Natural killer cell (primary cell): ENCODE results near the gene TNFRSF21. TPM values are rescaled to one million over a fixed set of nuclear protein-coding genes. Genes with fewer than 3 reads are reported as not detected.

ENCODE experiments used
- ATAC-seq, 3 donors: fragments of 150-1000 bp in 2 of 3; fragments of 200-7000 bp in 1 of 3; cut with Tn5 transposase; 1 replicate in 1 of 3; 2 replicates in 2 of 3; pipeline ENCODE4 v1.10.0; 2021; ENCODE audit warnings: mild to moderate bottlenecking in 2 of 3, moderate library complexity in 2 of 3
- DNase-seq, 2 donors: peaks; one replicate each; pipeline versions ENCODE4 v3.0.0 to v3.0.0-alpha.2; 2013 to 2021; ENCODE audit warnings: mixed read lengths in 1 of 2
- H3K27ac ChIP-seq: one replicate; pipeline ENCODE4 v1.5.1; 2013; ENCODE audit warnings: mild to moderate bottlenecking, low read length
- H3K27me3 ChIP-seq: one replicate; pipeline ENCODE4 v1.6.1; 2013; ENCODE audit warnings: low read length; ENCODE audit not compliant: control insufficient read depth, insufficient read depth
- H3K36me3 ChIP-seq: one replicate; pipeline ENCODE4 v1.6.1; 2013; ENCODE audit warnings: low read length; ENCODE audit not compliant: control insufficient read depth, insufficient read depth
- H3K4me1 ChIP-seq: one replicate; pipeline ENCODE4 v1.6.1; 2013; ENCODE audit warnings: low read length; ENCODE audit not compliant: control insufficient read depth, insufficient read depth
- H3K4me3 ChIP-seq: one replicate; pipeline ENCODE4 v1.5.1; 2013; ENCODE audit warnings: low read length
- H3K9me3 ChIP-seq: one replicate; pipeline ENCODE4 v1.6.1; 2013; ENCODE audit warnings: low read length; ENCODE audit not compliant: control insufficient read depth, insufficient read depth
- H3K27ac Mint-ChIP-seq, 2 donors: one replicate each; pipeline ENCODE4 v1.8.0; 2022; ENCODE audit warnings: mild to moderate bottlenecking in 2 of 2, mixed read lengths in 2 of 2, moderate library complexity in 1 of 2
- H3K27me3 Mint-ChIP-seq, 2 donors: one replicate each; pipeline ENCODE4 v1.8.0; 2022; ENCODE audit warnings: low read depth in 2 of 2, mixed read lengths in 2 of 2
- H3K36me3 Mint-ChIP-seq: one replicate; pipeline ENCODE4 v1.8.0; 2022; ENCODE audit warnings: mixed read lengths
- H3K4me1 Mint-ChIP-seq, 2 donors: one replicate each; pipeline ENCODE4 v1.8.0; 2022; ENCODE audit warnings: mixed read lengths in 2 of 2
- H3K4me3 Mint-ChIP-seq: one replicate; pipeline ENCODE4 v1.8.0; 2022; ENCODE audit warnings: mild to moderate bottlenecking, moderate library complexity, mixed read lengths
- H3K9me3 Mint-ChIP-seq, 2 donors: one replicate each; pipeline ENCODE4 v1.8.0; 2022; ENCODE audit warnings: mixed read lengths in 2 of 2
- CTCF ChIP-seq: fragments of 200-600 bp; IDR thresholded peaks from one replicate; pipeline ENCODE4 v1.8.0; 2022; ENCODE audit warnings: antibody characterized with exemption
- WGBS: methylation state at CpG from one replicate; pipeline ENCODE4 v1.1.7; 2013; ENCODE audit warnings: missing lambda C conversion rate; ENCODE audit not compliant: insufficient coverage; 5-methylcytosine and 5-hydroxymethylcytosine counted together
- intact Hi-C: fragments of 100-400 bp; cut with micrococcal nuclease; formaldehyde crosslinking; loops from one replicate; pipeline ENCODE4 v1.14.2; 2022
- total RNA-seq, 4 donors: library from RNA; stranded (reverse); fragments of 120-200 nt in 1 of 4; gene quantifications; one replicate each; pipeline versions ENCODE4 v1.2.3 to v1.2.4, GENCODE V29; 2013 to 2022

The TNFRSF21 gene
- total RNA-seq, 3 donors from 2014 or later (not counting 1 experiment from before 2014, with no cell fraction given) = 0.58 to 0.92 TPM; not detected in 1

- H3K36me3 ChIP-seq = no peaks in the 10 kb centered on the region
- no peaks in the 10 kb centered on the region for H3K9me3 Mint-ChIP-seq
- TF ChIP-seq CTCF = no peak
- H3K4me1 ChIP-seq = no peaks in the 10 kb centered on the region
- DNase-seq = no peak
- no peaks in the 10 kb centered on the region for H3K36me3 Mint-ChIP-seq
- 95% methylated on average over 4 of the region's 4 CpGs for WGBS
- peaks cover 6 to 37% of the 10 kb centered on the region in 2 donors for H3K27me3 Mint-ChIP-seq
- intact Hi-C loops = no loop called here
- H3K27ac Mint-ChIP-seq = no peak overlapping the region
- no peaks in the 10 kb centered on the region for H3K4me1 Mint-ChIP-seq
- H3K9me3 ChIP-seq = no peaks in the 10 kb centered on the region
- ATAC-seq = no peak
- no peak overlapping the region for H3K4me3 ChIP-seq
- H3K4me3 Mint-ChIP-seq = no peak overlapping the region
- H3K27me3 ChIP-seq = no peaks in the 10 kb centered on the region
- no peak overlapping the region for H3K27ac ChIP-seq
Observed at GRCh38 chr6:47301441-47301840, 8.3 kb downstream of the TNFRSF21 start.

- peaks cover 4 to 27% of the 10 kb centered on the region in 2 donors for H3K27me3 Mint-ChIP-seq
Observed at GRCh38 chr6:47300417-47300816, 9.3 kb downstream of the TNFRSF21 start.

GRCh38 chr6:47299965-47300364, 9.7 kb downstream of the TNFRSF21 start:
- no peak overlapping the region for H3K4me3 Mint-ChIP-seq
- intact Hi-C loops = no loop called here
- no peak for TF ChIP-seq CTCF

More at GRCh38 chr6:47300417-47300816, 9.3 kb downstream of the TNFRSF21 start:
- no peak for TF ChIP-seq CTCF
- no peaks in the 10 kb centered on the region for H3K9me3 ChIP-seq
- ATAC-seq (no peak), DNase-seq (no peak)
- Mint-ChIP-seq H3K4me3 (no peak overlapping the region), H3K4me1 (no peaks in the 10 kb centered on the region), H3K9me3 (no peaks in the 10 kb centered on the region), H3K36me3 (no peaks in the 10 kb centered on the region), H3K27ac (no peak overlapping the region)
- no peak overlapping the region for H3K27ac ChIP-seq
- 86% methylated on average over 5 of the region's 5 CpGs for WGBS
- intact Hi-C loops = no loop called here
- no peaks in the 10 kb centered on the region for H3K4me1 ChIP-seq
- no peak overlapping the region for H3K4me3 ChIP-seq
- no peaks in the 10 kb centered on the region for H3K27me3 ChIP-seq
- H3K36me3 ChIP-seq = no peaks in the 10 kb centered on the region

GRCh38 chr6:47298475-47298874, 11.2 kb downstream of the TNFRSF21 start:
- intact Hi-C loops = no loop called here
- no peak for TF ChIP-seq CTCF

More at GRCh38 chr6:47299965-47300364, 9.7 kb downstream of the TNFRSF21 start:
- no peak overlapping the region for H3K27ac ChIP-seq
- 91% methylated on average over 4 of the region's 4 CpGs for WGBS
- H3K9me3 ChIP-seq = no peaks in the 10 kb centered on the region
- H3K36me3 ChIP-seq = no peaks in the 10 kb centered on the region
- Mint-ChIP-seq H3K9me3 (no peaks in the 10 kb centered on the region), H3K27ac (no peak overlapping the region), H3K4me1 (no peaks in the 10 kb centered on the region), H3K27me3 (peaks cover 4 to 25% of the 10 kb centered on the region in 2 donors), H3K36me3 (no peaks in the 10 kb centered on the region)
- no peak for DNase-seq
- H3K4me3 ChIP-seq = no peak overlapping the region
- H3K4me1 ChIP-seq = no peaks in the 10 kb centered on the region
- H3K27me3 ChIP-seq = no peaks in the 10 kb centered on the region
- ATAC-seq = no peak

More at GRCh38 chr6:47298475-47298874, 11.2 kb downstream of the TNFRSF21 start:
- H3K36me3 ChIP-seq = no peaks in the 10 kb centered on the region
- Mint-ChIP-seq H3K4me1 (no peaks in the 10 kb centered on the region), H3K36me3 (no peaks in the 10 kb centered on the region), H3K4me3 (no peak overlapping the region), H3K27me3 (peaks cover 4 to 19% of the 10 kb centered on the region in 2 donors), H3K9me3 (no peaks in the 10 kb centered on the region), H3K27ac (no peak overlapping the region)
- H3K4me1 ChIP-seq = no peaks in the 10 kb centered on the region
- no peak overlapping the region for H3K27ac ChIP-seq
- DNase-seq = no peak
- no peak overlapping the region for H3K4me3 ChIP-seq
- no peaks in the 10 kb centered on the region for H3K27me3 ChIP-seq
- ATAC-seq = no peak
- no peaks in the 10 kb centered on the region for H3K9me3 ChIP-seq
